HCT116 (cell line): ENCODE results near the gene KANK2. TPM values are rescaled to one million over a fixed set of nuclear protein-coding genes. Genes with fewer than 3 reads are reported as not detected.

Source experiments
- ATAC-seq: fragments of 200-7000 bp; cut with Tn5 transposase; 2 replicates; pipeline ENCODE4 v1.9.1; 2020; ENCODE audit warnings: mild to moderate bottlenecking, moderate library complexity
- BruUV-seq: library from RNA; stranded (reverse); fragments of 400-500 nt; replicated peaks from 2 replicates; lab custom pipeline; 2021; lab: Mats Ljungman, UMichigan
- CTCF ChIA-PET: fragments of 300-600 bp; sonication (Branson Sonifier 250); formaldehyde crosslinking; loops from one replicate; lab custom pipeline; 2021; ENCODE audit warnings: antibody characterized with exemption; lab: Charles Lee
- POLR2A ChIA-PET: fragments of 300-600, 350-600 bp; sonication (Branson Sonifier 250); formaldehyde crosslinking; loops from one replicate; lab custom pipeline; 2021; ENCODE audit warnings: antibody characterized with exemption; lab: Charles Lee
- RAD21 ChIA-PET, 2 experiments: fragments of 300-600 bp; sonication (Branson Sonifier 250); formaldehyde crosslinking; loops; one replicate each; lab custom pipeline; 2023; ENCODE audit warnings: low total read pairs in 2 of 2; ENCODE audit not compliant: uncharacterized antibody in 2 of 2, unreplicated experiment in 2 of 2, low non-redundant PET in 1 of 2; lab: Charles Lee
- DNase-seq: peaks from one replicate; pipeline ENCODE4 v3.0.0-alpha.2; 2010; ENCODE audit warnings: low read depth, low spot score
- H2AFZ ChIP-seq: fragments of 200-600 bp; shearing (Covaris generic), sonication (generic); 2 replicates; pipeline ENCODE4 v1.6.1; 2017; ENCODE audit warnings: low read depth, mixed run types, mixed read lengths, antibody characterized with exemption, low read length; ENCODE audit not compliant: poor library complexity, severe bottlenecking
- H3K27ac ChIP-seq: 2 replicates; pipeline ENCODE4 v1.5.1; 2012; ENCODE audit warnings: low read depth, low read length
- H3K27me3 ChIP-seq: fragments of 200-600 bp; sonication (generic); 2 replicates; pipeline ENCODE4 v1.6.1; 2016; ENCODE audit warnings: mixed run types, low read length, mixed read lengths; ENCODE audit not compliant: insufficient read depth
- H3K36me3 ChIP-seq, 2 experiments: fragments of 200-500 bp in 1 of 2; fragments of 200-600 bp in 1 of 2; sonication (Bioruptor generic) in 1 of 2; sonication (generic) in 1 of 2; 2 replicates each; pipeline versions ENCODE4 v1.5.1 to v1.6.1; 2014 to 2016; ENCODE audit warnings: low read length in 2 of 2, inconsistent platforms in 1 of 2, mixed read lengths in 1 of 2, mixed run types in 1 of 2; ENCODE audit not compliant: insufficient read depth in 2 of 2, control insufficient read depth in 1 of 2
- H3K4me1 ChIP-seq, 2 experiments: fragments of 200-600 bp in 1 of 2; sonication (generic) in 1 of 2; 2 replicates each; pipeline versions ENCODE4 v1.5.1 to v1.6.1; 2012 to 2017; ENCODE audit warnings: low read length in 2 of 2, inconsistent platforms in 1 of 2, mild to moderate bottlenecking in 1 of 2, mixed read lengths in 1 of 2, mixed run types in 1 of 2, moderate library complexity in 1 of 2; ENCODE audit not compliant: insufficient read depth in 2 of 2, control insufficient read depth in 1 of 2
- H3K4me2 ChIP-seq: fragments of 200-600 bp; sonication (generic); 2 replicates; pipeline ENCODE4 v1.6.1; 2017; ENCODE audit warnings: mixed run types, low read length, mixed read lengths
- H3K4me3 ChIP-seq, 2 experiments: fragments of 200-600 bp in 1 of 2; sonication (generic) in 1 of 2; replicated peaks in 1 of 2; 2 replicates each; pipeline ENCODE4 v1.5.1; 2011 to 2016; ENCODE audit warnings: low read length in 2 of 2, control low read depth in 1 of 2, low read depth in 1 of 2, mild to moderate bottlenecking in 1 of 2, mixed read lengths in 1 of 2, mixed run types in 1 of 2
- H3K79me2 ChIP-seq: fragments of 200-600 bp; sonication (generic); 2 replicates; pipeline ENCODE4 v1.6.1; 2017; ENCODE audit warnings: mild to moderate bottlenecking, mixed run types, low read length, moderate library complexity, mixed read lengths; ENCODE audit not compliant: insufficient read depth
- H3K9ac ChIP-seq: fragments of 200-600 bp; sonication (generic); 2 replicates; pipeline ENCODE4 v1.6.1; 2016; ENCODE audit warnings: low read length, mixed read lengths
- H3K9me2 ChIP-seq: fragments of 200-600 bp; sonication (generic), shearing (Covaris generic); 2 replicates; pipeline ENCODE4 v1.6.1; 2017; ENCODE audit warnings: mixed run types, mild to moderate bottlenecking, moderate library complexity; ENCODE audit not compliant: insufficient read depth
- H3K9me3 ChIP-seq, 2 experiments: fragments of 200-500 bp in 1 of 2; fragments of 200-600 bp in 1 of 2; sonication (Bioruptor generic) in 1 of 2; sonication (generic) in 1 of 2; 2 replicates each; pipeline ENCODE4 v1.6.1; 2014 to 2017; ENCODE audit warnings: low read length in 2 of 2, mixed read lengths in 2 of 2, inconsistent platforms in 1 of 2, low read depth in 1 of 2, mild to moderate bottlenecking in 1 of 2, mixed run types in 1 of 2, moderate library complexity in 1 of 2; ENCODE audit not compliant: control insufficient read depth in 1 of 2, insufficient read depth in 1 of 2
- H4K20me1 ChIP-seq: fragments of 200-600 bp; sonication (generic), shearing (Covaris generic); 2 replicates; pipeline ENCODE4 v1.6.1; 2017; ENCODE audit warnings: mixed run types, mild to moderate bottlenecking, moderate library complexity; ENCODE audit not compliant: insufficient read depth
- CBX3 ChIP-seq: IDR thresholded peaks from 2 replicates; pipeline ENCODE4 v1.6.1; 2012; ENCODE audit warnings: low read depth
- EGR1 ChIP-seq: IDR thresholded peaks from 2 replicates; pipeline ENCODE4 v1.6.1; 2012; ENCODE audit warnings: low read depth
- EZH2 ChIP-seq: fragments of 200-600 bp; sonication (generic); IDR thresholded peaks from 2 replicates; pipeline ENCODE4 v1.6.1; 2017; ENCODE audit warnings: antibody characterized with exemption, mixed run types
- JUND ChIP-seq: IDR thresholded peaks from 2 replicates; pipeline ENCODE4 v1.6.1; 2012
- POLR2A ChIP-seq: IDR thresholded peaks from 2 replicates; pipeline ENCODE4 v1.7.0; 2011; ENCODE audit warnings: borderline replicate concordance; ENCODE audit not compliant: insufficient read depth, insufficient read length; ENCODE audit errors: extremely low read depth
- POLR2AphosphoS5 ChIP-seq: IDR thresholded peaks from 2 replicates; pipeline ENCODE4 v1.6.1; 2011; ENCODE audit warnings: mild to moderate bottlenecking, low read depth, low read length, moderate library complexity
- SIN3A ChIP-seq: IDR thresholded peaks from 2 replicates; pipeline ENCODE4 v1.6.1; 2012; ENCODE audit warnings: low read depth
- SP1 ChIP-seq: IDR thresholded peaks from 2 replicates; pipeline ENCODE4 v1.6.1; 2012; ENCODE audit warnings: low read depth
- SRF ChIP-seq: IDR thresholded peaks from 2 replicates; pipeline ENCODE4 v1.6.1; 2012; ENCODE audit warnings: low read depth
- TCF7L2 ChIP-seq: IDR thresholded peaks from 2 replicates; pipeline ENCODE4 v1.7.0; 2011; ENCODE audit warnings: borderline replicate concordance, inconsistent platforms; ENCODE audit not compliant: insufficient read depth, insufficient read length; ENCODE audit errors: extremely low read depth
- YY1 ChIP-seq: IDR thresholded peaks from 2 replicates; pipeline ENCODE4 v1.6.1; 2011; ENCODE audit warnings: low read length, low read depth, moderate library complexity, mild to moderate bottlenecking; ENCODE audit not compliant: insufficient replicate concordance; ENCODE audit errors: extremely low read depth
- ZBTB33 ChIP-seq: IDR thresholded peaks from 2 replicates; pipeline ENCODE4 v1.6.1; 2011; ENCODE audit warnings: mild to moderate bottlenecking, low read length, moderate library complexity; ENCODE audit not compliant: insufficient replicate concordance; ENCODE audit errors: extremely low read depth
- ZFX ChIP-seq: fragments of 450-650 bp; IDR thresholded peaks from 2 replicates; pipeline ENCODE4 v1.6.1; 2017
- ZNF274 ChIP-seq: fragments of 200-500 bp; sonication (Bioruptor generic); IDR thresholded peaks from 2 replicates; pipeline ENCODE4 v1.6.1; 2014; ENCODE audit warnings: mild to moderate bottlenecking, low read depth, low read length, inconsistent platforms
- intact Hi-C: fragments of 100-400 bp; cut with micrococcal nuclease; formaldehyde crosslinking; loops from 2 replicates; pipeline ENCODE4 v1.10.0; 2022
- total RNA-seq: library from RNA; stranded (reverse); gene quantifications from one replicate; pipeline ENCODE4 v1.2.1, GENCODE V29; 2021; ENCODE audit not compliant: unreplicated experiment
- TF ChIP-seq, protein P1 (sequence below): IDR thresholded peaks from 2 replicates; pipeline ENCODE4 v1.6.1; 2012
- TF ChIP-seq, protein P2 (sequence below), 3 experiments: fragments of 200-600 bp in 1 of 3; sonication (generic) in 1 of 3; IDR thresholded peaks in 2 of 3; conservative IDR thresholded peaks in 1 of 3; 2 replicates each; pipeline ENCODE4 v1.5.1; 2012 to 2017; ENCODE audit warnings: low read depth in 2 of 3, low read length in 2 of 3, antibody characterized with exemption in 1 of 3, borderline replicate concordance in 1 of 3, control low read depth in 1 of 3, mild to moderate bottlenecking in 1 of 3, mixed read lengths in 1 of 3, mixed run types in 1 of 3, moderate library complexity in 1 of 3; ENCODE audit not compliant: insufficient read depth in 1 of 3

The KANK2 gene
- total RNA-seq, 1 experiment from 2014 or later, result 43.6 TPM

DNA sequence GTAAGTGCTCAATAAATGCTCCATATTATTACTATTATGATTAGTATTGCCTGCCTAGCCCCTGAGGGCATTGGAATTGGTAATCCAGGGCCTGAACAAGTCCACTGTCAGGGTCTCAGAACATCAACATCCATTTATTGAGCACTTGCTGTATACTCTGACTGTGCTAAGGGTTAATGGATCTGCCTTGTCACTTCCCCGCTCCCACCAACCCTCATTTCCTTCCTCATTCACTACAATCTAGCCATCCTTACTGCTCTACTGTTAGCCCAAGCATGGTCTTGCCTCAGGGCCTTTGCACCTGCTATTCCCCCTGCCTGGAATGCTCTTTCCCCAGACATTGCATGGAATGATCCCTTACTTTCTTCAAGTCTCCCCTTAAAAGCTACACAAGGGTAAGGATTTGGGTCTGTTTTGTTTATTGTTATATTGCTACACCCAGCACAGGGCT lies 29.4 kb upstream of the KANK2 start (continued):
- TF ChIP-seq SIN3A, result no peak

DNA sequence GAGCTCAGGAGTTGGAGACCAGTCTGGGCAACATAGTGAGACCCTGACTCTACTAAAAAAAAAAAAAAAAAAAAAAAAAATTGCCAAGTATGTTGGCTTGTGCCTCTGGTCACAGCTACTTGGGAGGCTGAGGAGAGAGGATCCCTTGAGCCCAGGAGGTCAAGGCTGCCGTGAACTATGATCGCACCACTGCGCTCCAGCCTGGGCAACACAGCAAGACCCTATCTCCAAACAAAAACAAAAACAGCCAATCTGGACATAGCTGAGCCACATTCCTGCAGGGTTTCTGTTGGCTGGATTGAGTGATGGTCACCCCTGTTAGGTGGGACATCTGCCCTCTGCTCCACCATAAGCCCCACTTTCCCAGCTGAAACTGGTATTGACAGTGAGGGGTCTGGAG lies 28.5 kb upstream of the KANK2 start:
- Histone ChIP-seq H3K4me1 (peaks cover 4 to 8% of the 10 kb centered on the region in 2 experiments; a peak in 3 of 4 replicates), H4K20me1 (no peaks in the 10 kb centered on the region), H2AFZ (no peak overlapping the region), H3K27me3 (no peaks in the 10 kb centered on the region), H3K36me3 (peaks cover 6 to 14% of the 10 kb centered on the region in 2 experiments; a peak in 3 of 4 replicates), H3K4me3 (no peak overlapping the region), H3K9me3 (peaks cover 6 to 11% of the 10 kb centered on the region in 2 experiments; a peak in 2 of 4 replicates), H3K4me2 (no peak overlapping the region), H3K9me2 (no peaks in the 10 kb centered on the region), H3K9ac (no peak overlapping the region), H3K79me2 (no peaks in the 10 kb centered on the region), H3K27ac (no peak overlapping the region)
- TF ChIP-seq ZFX, result no peak
- no peak for TF ChIP-seq JUND
- no peak for TF ChIP-seq YY1
- TF ChIP-seq ZNF274, result no peak
- no peak for TF ChIP-seq TCF7L2
- no peak for TF ChIP-seq SP1
- no peak for TF ChIP-seq EZH2
- no peak for TF ChIP-seq SRF
- no peak for TF ChIP-seq POLR2A
- TF ChIP-seq POLR2AphosphoS5, result no peak
- TF ChIP-seq, protein P1, sequence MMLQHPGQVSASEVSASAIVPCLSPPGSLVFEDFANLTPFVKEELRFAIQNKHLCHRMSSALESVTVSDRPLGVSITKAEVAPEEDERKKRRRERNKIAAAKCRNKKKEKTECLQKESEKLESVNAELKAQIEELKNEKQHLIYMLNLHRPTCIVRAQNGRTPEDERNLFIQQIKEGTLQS, result no peak
- TF ChIP-seq SIN3A, result no peak
- TF ChIP-seq, protein P2, sequence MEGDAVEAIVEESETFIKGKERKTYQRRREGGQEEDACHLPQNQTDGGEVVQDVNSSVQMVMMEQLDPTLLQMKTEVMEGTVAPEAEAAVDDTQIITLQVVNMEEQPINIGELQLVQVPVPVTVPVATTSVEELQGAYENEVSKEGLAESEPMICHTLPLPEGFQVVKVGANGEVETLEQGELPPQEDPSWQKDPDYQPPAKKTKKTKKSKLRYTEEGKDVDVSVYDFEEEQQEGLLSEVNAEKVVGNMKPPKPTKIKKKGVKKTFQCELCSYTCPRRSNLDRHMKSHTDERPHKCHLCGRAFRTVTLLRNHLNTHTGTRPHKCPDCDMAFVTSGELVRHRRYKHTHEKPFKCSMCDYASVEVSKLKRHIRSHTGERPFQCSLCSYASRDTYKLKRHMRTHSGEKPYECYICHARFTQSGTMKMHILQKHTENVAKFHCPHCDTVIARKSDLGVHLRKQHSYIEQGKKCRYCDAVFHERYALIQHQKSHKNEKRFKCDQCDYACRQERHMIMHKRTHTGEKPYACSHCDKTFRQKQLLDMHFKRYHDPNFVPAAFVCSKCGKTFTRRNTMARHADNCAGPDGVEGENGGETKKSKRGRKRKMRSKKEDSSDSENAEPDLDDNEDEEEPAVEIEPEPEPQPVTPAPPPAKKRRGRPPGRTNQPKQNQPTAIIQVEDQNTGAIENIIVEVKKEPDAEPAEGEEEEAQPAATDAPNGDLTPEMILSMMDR (IDR thresholded peaks at IDR 0.05 in 2 of 3, conservative IDR thresholded peaks at IDR 0.05 in 1 of 3; ENCODE audit: borderline replicate concordance in 1 of 3, insufficient read depth in 1 of 3, low read depth in 2 of 3, low read length in 2 of 3), result no peak
- TF ChIP-seq ZBTB33, result no peak
- TF ChIP-seq CBX3, result no peak
- no peak for TF ChIP-seq EGR1
- ChIA-PET RAD21 (no interaction called here), POLR2A (no interaction called here), CTCF (no interaction called here)
- DNase-seq (no peak), ATAC-seq (no peak)
- BruUV-seq, result no TSS peak
- intact Hi-C loops, result no loop called here
